Subcutaneous adipose tissue (tissue), 4 donors: ENCODE results near the gene CAMTA2. TPM values are rescaled to one million over a fixed set of nuclear protein-coding genes. Genes with fewer than 3 reads are reported as not detected.

Source experiments
- total RNA-seq, 4 donors: library from RNA; depleted of rRNA; stranded (reverse); fragments of >200 nt; gene quantifications; one replicate each; pipeline ENCODE4 v1.1.0, GENCODE V29; 2016
- TF ChIP-seq, protein P1 (sequence below): fragments of 450-650 bp; IDR thresholded peaks from one replicate; pipeline ENCODE4 v1.5.1; 2016; ENCODE audit warnings: low read depth, mild to moderate bottlenecking, control low read depth, antibody characterized with exemption, moderate library complexity

The CAMTA2 gene
- total RNA-seq, 4 donors from 2014 or later, result 11.4 to 21.9 (median 17.5) TPM

DNA sequence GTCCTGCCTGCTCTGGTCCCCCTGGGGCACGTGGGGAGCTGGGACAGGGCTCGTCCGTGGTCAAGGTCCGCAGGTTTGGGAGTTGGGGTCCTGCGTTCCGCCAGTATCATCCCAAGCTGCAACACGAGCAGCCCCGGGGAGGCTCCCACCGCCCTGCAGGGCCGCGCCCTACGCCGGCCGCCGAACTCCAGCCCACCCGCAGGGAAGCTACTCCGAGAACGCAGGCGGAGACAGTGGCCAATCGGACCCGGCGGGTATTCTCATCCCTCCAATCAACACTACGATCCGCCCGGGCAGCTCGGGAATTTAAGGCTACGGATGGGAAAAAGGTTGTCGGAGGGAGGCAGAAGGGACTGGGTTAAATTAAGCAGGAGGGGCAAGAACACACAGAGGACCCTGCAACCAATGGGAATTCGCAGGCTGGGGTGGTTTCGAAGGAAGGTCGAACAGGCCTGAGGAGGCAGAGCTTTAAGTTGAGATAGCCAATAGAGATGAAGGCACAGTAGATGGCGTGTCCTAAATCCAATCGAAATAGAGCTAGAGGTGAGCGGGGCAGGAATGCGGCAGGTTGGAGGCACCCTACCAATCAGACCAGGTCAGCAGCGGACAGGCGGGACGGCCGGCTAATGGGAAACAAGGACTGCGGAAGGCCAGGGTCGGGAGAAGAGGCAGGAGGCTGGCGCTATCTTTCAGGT lies 20.5 kb downstream of the CAMTA2 start:
- TF ChIP-seq, protein P1, sequence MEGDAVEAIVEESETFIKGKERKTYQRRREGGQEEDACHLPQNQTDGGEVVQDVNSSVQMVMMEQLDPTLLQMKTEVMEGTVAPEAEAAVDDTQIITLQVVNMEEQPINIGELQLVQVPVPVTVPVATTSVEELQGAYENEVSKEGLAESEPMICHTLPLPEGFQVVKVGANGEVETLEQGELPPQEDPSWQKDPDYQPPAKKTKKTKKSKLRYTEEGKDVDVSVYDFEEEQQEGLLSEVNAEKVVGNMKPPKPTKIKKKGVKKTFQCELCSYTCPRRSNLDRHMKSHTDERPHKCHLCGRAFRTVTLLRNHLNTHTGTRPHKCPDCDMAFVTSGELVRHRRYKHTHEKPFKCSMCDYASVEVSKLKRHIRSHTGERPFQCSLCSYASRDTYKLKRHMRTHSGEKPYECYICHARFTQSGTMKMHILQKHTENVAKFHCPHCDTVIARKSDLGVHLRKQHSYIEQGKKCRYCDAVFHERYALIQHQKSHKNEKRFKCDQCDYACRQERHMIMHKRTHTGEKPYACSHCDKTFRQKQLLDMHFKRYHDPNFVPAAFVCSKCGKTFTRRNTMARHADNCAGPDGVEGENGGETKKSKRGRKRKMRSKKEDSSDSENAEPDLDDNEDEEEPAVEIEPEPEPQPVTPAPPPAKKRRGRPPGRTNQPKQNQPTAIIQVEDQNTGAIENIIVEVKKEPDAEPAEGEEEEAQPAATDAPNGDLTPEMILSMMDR, result no peak

DNA sequence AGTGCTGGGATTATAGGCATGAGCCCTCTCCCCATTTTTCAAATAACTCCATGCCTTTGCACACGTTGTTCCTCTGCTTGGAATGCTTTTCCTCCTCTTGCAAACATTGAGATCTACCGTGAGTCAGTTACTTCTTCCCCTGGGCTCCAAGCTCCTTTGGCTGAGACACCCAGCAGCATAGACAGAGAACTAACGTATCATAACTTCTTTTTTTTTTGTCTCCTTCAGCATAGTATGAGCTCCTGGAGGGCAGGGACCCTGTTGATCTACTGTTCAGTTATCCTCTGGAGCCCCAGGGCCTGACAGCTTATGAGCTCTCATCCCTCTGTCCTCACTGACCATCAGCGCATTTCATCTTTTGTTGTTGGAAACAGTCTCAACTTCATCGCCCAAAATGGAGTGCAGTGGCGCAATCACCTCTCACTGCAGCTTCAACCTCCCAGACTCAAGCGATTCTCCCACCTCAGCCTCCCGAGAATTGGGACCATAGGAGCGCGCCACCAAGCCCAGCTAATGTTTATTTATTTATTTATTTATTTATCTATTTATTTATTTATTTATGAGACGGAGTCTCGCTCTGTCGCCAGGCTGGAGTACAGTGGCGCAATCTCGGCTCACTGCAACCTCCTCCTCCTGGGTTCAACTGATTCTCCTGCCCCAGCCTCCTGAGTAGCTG lies 22.0 kb downstream of the CAMTA2 start:
- TF ChIP-seq, protein P1, result no peak

DNA sequence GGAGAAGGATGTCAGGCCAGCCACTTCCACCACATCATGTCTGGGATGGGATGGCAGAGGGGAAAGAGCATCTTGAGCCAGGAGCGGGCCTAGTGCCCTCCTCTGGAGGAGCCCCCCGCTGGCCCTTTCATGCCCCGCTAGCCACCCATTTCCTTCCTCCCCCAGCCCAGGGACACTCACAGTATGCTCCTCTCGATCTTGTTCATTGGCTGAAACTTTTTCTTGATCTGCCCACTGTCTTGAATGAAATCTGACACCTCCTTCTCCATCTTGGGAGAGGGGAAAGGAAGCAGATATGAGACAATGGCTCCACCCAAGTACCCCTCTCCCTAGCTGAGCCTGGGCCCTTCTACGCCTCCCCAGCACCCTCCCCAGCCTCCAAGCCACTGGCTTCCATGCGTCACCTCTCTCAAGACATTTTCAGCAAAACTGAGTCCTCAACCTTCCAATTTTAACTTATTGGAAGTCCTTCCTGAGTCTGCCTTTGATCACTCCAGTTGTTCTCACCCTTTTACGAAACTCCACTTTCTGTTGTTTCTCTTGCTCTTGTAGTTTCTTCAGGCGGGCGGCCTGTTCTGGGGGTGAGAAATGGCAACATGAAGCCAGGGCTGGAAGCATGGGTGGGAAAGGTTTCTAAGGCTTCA lies 27.1 kb downstream of the CAMTA2 start:
- TF ChIP-seq, protein P1, result no peak

DNA sequence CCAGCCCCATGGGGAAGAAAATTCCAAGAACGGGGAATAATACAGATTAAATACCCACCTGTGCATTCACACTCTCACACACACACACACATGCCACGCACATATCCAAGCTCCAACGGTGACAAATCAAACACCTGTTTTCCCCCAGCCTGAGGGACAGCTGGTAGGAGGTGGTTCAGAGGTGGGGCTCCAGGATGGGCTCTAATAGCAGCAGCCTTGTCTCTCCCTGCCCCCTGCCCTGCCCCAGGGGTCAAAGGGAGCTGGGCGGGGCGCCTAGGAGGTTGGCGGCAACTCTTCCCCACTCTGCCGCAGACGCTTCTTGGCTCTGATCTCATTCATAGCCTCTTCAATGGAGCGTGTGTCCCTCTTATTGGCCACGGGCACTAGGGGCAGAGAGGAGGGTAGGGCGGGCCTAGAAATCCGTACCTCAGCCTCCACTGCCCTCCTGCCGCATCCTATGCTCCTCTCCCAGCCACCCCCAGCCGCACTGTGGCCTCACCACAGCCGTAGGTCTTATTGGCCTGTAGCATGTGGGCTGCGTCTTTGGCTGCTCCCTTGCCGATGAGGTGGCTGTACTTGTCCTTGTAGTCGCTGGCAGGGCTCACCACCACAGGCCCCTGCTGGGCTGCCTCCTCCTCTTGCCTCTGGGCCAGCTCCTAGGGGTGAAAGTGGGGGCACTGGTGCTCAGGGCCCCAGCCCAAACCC lies 28.1 kb downstream of the CAMTA2 start:
- TF ChIP-seq, protein P1, result no peak

DNA sequence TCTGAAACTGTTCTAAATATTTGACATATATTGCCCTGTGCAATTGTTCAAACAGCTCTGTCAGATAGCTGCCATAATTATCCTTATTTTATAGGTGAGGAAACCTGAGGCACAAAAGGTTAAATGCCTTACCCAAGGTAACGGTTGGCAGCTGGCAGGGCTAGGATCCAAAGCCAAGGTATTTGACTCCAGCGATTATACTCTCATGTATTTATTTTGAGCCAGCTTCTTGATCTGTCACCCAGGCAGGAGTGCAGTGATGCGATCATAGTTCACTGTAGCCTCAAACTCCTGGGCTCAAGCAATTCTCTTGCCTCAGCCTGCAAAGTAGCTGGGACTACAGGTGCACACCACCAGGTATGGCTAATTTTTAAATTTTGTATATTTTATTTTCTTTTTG lies 29.4 kb downstream of the CAMTA2 start:
- TF ChIP-seq, protein P1, result no peak

DNA sequence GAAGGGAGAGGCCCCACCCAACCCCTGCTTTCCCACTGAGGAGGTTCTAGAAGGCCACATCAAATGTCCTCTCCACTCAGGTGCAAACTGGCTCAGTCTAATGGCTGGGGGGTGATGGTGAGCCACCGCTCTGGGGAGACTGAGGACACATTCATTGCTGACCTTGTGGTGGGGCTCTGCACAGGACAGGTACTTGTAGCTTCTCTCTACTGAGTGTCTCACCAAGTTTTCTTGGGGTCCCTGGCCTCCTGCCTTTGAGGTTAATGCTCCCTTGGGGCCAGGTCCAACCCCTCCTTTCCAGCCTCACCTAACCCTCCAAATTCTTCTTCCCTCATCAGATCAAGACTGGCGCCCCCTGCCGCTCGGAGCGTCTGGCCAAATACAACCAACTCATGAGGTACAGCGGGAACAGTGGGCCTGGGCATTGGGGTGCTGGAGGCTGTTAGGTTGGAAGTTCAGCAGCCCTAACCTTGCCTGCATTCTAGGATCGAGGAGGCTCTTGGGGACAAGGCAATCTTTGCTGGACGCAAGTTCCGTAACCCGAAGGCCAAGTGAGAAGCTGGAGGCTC lies 30.9 kb downstream of the CAMTA2 start:
- TF ChIP-seq, protein P1, result no peak

DNA sequence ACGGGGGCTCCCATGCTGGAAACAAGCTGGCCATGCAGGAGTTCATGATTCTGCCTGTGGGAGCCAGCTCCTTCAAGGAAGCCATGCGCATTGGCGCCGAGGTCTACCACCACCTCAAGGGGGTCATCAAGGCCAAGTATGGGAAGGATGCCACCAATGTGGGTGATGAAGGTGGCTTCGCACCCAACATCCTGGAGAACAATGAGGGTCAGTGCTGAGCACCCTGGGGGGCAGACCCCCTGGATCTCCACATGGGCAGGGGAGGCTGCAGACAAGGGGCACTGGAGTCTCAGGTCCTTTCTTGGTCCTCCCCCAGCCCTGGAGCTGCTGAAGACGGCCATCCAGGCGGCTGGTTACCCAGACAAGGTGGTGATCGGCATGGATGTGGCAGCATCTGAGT lies 32.4 kb downstream of the CAMTA2 start:
- TF ChIP-seq, protein P1, result no peak
